CD4-positive, alpha-beta T cell treated with Interleukin-6 at 100 ng/mL for 8 hours (primary cell): ENCODE results near the gene EAF2.
A peak's percentile ranks its signal among the peaks of the same experiment; 100 is the strongest.
"Not testable (repeated sequence)": the region's sequence is repeated elsewhere in the genome, so short reads cannot be mapped to it uniquely, and the experiment has no call there.

ENCODE experiments used
- DNase-seq: peaks from one replicate; pipeline ENCODE4 v3.0.0-alpha.2; 2020; ENCODE audit warnings: mixed read lengths, low spot score

Gene EAF2

DNA sequence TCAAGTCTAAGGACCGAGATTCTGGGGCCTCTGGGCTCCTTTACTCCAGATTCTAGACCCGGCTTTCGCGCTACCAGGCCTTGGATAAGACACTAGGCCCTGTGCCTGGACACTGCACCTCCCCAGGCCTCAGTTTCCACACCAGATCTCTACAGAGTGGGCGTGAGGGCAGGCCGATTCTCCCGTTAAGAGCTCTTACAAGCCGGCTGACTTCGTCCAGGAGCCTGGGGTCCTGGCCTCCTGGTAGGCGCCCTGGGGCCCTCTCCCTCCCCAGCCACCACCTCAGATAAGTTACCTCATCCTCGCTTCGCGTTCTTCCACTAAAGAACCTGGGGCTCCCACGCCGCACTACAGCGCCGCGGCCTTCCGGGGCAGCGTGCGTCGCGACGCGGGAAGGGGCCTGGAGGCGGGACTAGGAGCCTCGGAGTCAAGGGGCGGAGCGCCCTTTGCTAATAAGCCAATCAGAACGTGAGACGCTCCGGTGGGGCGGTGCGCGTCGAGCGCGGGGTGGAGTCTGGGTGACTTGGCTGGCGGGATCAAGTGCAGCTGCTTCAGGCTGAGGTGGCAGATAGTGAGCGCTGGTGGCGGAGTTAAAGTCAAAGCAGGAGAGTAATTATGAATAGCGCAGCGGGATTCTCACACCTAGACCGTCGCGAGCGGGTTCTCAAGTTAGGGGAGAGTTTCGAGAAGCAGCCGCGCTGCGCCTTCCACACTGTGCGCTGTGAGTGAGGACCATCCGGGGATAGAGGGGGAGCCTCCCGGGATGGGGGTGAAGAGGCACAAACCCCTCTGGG, at the start of gene EAF2, which contains the start of gene IQCB1:
Gene EAF2 (plus strand): TSS at position 539 of the 794 bp plus-strand sequence. CDS start 77 bp downstream, at position 616.
Gene IQCB1 (minus strand): TSS at position 390 of the 794 bp plus-strand sequence. CDS start 6,100 bp downstream, outside the sequence.
- DNase-seq: peak; percentile 96

DNA sequence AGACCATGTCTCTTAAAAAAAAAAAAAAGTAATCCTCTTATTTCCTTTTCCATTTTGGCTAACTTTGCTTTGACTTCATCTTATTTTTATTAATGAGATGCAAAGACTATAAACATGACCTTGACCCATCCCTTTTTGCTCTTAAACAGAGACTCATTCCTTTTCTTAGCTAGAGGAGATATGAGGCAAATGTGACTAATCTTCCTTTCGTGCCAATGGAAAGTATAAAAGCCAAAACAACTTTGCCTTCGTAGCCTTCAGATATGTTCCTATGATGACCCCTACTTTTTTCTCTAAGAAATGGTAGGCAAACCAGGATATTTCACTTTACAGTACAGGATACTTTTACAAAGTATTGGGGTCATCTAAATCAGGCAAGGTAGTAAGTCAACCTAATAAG, 48.5 kb upstream of the EAF2 start:
- no peak for DNase-seq

DNA sequence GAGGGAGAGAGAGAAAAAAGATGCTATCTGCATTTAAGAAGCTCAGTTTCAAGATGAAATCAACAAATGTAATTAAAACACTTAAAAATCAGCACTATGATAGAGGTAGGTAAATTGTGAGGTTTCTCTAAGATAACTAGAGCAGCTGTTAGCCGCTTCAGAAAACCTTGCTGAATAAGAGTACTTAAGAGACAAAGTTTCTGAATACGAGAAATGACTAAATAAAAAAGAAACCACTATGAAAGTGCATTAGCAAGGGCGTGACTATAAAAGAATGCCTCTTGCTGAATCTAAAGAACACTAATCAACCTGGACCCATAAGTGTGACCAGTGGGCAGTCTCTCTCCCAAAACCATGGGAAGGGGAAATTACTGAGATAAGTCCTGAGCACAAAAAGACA, 41.9 kb upstream of the EAF2 start:
- DNase-seq: no peak

- no peak for DNase-seq
Measured at GRCh38 chr3:121794264-121794983, 40.6 kb upstream of the EAF2 start.

DNA sequence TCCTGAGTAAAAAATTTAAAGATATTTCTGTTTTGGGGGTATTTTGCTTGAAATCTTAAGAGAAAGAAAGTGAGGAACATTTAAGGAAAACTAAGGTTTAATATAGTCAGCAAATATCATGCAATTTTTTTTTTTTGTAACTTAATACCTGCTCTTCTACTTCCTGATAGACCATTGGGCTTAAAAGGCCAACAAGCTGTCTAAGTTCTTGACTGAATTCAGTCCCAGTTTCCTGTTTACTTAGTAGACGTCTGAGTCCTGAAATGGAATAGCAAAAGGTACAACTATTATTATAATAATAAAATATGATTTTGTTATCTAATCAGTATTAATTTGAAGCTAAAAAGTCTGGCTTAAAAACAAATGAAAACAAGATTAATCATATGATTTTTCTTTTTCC, 38.0 kb upstream of the EAF2 start:
- no peak for DNase-seq

- DNase-seq: no peak
Measured at GRCh38 chr3:121800906-121801305, 34.1 kb upstream of the EAF2 start.

DNA sequence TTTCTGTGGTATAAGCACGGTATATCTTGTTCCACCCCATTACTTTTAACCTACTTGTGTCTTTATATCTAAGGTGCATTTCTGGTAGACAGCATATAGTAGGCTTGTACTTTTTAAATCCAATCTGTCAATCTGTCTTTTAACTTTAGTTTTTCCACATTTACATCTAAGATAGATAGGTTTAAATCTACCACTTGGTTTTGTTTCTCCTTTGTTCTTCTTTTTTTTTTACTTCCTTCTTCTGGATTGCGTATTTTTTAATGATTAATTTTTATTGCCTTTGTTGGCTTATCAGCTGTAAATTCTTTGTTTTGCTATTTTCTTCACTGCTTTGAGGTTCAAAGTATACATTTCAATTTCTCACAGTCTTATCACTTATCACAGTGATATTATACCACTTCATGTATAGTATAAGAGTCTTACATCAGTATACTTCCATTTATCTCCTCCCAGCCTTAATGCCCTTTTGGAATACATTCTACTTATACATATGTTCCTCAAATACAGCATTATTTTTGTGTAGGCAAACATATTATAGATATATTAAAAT, 31.2 kb upstream of the EAF2 start:
- no peak for DNase-seq

GRCh38 chr3:121809249-121809648, 25.8 kb upstream of the EAF2 start:
- no peak for DNase-seq

GRCh38 chr3:121817753-121818152, 17.3 kb upstream of the EAF2 start:
- no peak for DNase-seq

DNA sequence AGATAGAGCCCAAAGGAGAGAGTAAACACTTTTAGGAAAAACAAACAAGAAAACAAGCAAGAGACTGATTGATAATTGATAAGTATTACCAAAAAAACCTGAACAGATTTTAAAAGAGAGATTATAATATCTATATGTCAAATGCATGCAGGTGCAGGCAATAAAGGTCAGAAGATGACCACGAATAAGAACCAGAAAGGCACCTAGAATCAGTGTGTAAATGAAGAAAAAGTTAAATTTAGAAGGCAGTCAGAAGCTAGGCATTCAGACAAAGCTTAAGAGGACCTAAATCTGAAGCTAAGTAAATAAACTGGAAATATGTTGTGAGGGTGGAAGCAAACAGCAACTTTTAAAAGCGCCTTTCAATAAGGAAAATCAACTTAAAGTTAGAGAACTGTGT, 16.4 kb upstream of the EAF2 start:
- DNase-seq: no peak

GRCh38 chr3:121819236-121819635, 15.8 kb upstream of the EAF2 start:
- DNase-seq: no peak

DNA sequence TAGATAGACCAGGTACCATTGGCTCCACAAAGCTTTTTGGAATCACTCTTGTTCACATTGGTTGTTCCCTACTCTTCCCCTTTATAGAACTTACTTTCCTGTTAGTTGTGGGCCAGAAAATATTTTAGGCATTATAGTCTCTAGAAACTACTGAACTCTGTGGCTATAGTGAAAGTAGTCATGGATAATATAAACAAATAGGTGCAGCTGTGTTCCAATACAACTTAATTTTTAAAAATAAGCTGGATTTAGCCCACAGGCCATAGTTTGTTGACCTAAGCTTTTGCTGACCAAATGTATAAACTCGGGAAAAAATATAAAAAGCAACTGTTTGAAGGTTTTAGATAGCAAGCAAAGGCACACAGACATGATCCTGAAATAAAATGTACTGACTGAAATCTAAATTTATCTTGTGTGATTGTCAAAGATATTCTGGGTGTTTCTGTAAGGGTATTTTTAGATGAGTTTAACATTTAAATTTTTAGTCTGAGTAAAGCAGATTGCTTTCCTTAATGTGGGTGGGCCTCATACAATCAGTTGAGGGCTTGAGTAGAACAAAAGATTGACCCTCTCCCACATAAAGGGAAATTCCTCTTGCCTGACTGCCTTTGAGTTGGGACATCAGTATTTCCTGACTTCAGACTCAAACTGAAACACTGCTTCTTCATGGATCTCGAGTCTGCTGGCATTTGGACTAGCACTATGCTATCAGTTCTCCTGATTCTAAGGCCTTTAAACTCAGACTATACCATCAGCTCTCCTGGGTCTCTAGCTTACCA, 13.4 kb upstream of the EAF2 start:
- DNase-seq: no peak

DNA sequence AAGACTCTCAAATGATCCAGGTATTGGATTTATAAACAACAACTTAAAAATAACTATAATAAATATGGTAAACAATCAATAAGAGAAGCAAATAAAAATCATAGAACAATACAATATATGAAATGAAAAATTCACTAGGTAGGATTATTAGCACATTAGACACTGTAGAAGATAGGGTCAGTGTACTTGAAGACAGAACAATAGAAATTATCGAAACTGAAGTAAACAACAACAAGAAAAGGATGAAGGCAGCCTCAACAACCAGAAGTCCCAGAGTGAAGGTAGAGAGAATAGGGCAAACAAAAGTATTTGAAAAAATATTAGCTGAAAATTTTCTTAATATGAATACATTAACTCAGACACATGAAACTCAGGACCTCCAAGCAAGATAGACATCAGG, 12.0 kb upstream of the EAF2 start:
- DNase-seq: no peak

DNA sequence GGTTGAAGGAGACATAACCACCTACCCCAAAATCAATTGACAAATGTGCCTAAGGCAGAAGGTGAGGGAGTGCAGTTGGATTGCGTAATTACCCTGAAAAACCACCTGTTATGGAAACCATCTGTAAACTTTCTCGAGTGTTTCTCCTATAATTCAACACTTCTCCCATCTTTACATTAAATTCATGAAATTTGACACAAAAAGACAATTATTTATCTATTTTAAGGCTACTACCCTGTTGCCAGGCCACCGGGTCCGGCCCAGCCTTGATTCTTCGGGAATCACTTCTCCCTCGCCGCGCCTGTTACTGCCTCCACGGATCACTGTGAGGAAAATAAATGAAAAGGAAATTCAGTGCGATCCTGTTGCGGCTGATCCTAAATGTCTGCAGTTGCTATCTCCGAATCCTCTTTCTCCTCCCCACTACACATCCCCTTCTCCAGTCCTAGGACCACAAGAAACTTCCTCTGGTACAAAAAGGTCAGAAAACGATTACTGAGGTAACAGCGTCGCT, 795 bp upstream of the EAF2 start:
- no peak for DNase-seq

DNA sequence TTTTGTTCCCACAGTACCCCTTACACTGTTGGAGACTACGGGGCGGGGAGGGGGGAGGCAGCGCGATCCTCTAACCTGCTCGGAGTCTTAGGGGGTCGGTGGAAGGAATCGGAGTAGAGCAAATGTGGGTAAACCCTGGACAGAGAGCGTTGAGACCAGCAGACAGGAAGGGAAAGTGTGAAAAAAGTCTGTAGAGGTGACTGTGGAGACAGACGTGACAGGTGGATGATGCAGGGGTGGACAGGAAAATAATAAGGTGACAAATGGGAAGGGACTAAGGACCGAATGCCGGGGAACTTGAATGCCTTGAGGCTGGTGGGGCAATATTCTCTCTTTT, 424 bp downstream of the EAF2 start:
- DNase-seq: peak; percentile 9

DNA sequence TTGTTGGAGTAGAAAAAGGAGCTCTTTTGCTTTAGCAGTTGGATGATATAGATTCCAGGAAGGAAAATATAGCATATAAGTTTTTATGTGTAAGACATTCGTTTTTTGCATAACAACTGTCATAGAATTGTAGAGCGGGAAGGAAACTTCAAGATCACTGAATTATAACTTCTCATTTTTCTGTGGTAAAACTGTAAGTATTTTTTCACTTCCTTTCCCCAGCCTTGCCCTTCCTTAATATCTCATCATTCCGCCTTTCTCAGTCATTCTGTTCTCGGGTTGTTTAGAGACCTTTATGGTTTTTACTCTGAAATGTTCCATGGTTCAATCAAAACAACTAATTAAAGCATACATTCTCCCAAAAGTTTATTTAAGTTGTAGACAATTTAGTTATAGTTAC, 1.1 kb downstream of the EAF2 start:
- DNase-seq: no peak

- no peak for DNase-seq
Measured at GRCh38 chr3:121836481-121836880, 1.5 kb downstream of the EAF2 start.

DNA sequence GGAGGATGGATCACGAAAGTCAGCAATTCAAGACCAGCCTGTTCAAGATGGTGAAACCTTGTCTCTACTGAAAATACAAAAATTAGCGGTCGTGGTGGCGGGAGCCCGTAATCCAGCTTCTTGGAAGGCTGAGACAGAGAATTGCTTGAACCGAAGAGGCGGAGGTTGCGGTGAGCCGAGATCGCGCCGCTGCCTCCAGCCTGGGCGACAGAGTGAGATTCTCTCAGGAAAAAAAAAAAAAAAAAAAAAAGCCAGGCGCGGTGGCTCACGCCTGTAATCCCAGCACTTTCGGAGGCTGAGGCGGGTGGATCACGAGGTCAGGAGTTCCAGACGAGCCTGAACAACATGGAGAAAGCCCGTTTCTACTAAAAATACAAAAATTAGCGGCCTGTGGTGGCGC, 5.0 kb downstream of the EAF2 start:
- DNase-seq: no peak

GRCh38 chr3:121844892-121845291, 9.9 kb downstream of the EAF2 start:
- no peak for DNase-seq

GRCh38 chr3:121852256-121852655, 17.2 kb downstream of the EAF2 start:
- no peak for DNase-seq

GRCh38 chr3:121855555-121855954, 20.5 kb downstream of the EAF2 start:
- DNase-seq: no peak

GRCh38 chr3:121857778-121858177, 22.8 kb downstream of the EAF2 start:
- not testable (repeated sequence) for DNase-seq
